Esophagus muscularis mucosa (tissue), 4 donors: ENCODE results near the gene REV1. TPM values are rescaled to one million over a fixed set of nuclear protein-coding genes. Genes with fewer than 3 reads are reported as not detected.
A peak's percentile ranks its signal among the peaks of the same experiment; 100 is the strongest.

Source experiments
- DNase-seq: peaks from one replicate; pipeline ENCODE4 v3.0.0-alpha.2; 2017; ENCODE audit errors: extremely low spot score
- H3K27ac ChIP-seq, 4 donors: fragments of 200-600 bp; sonication (generic); replicated peaks in 1 of 4; 1 replicate in 3 of 4; 2 replicates in 1 of 4; pipeline ENCODE4 v1.5.1; 2016 to 2019; ENCODE audit warnings: mild to moderate bottlenecking in 1 of 4
- H3K27me3 ChIP-seq, 4 donors: fragments of 200-600 bp; sonication (generic); one replicate each; pipeline versions ENCODE4 v1.5.1 to v1.6.0; 2016 to 2019
- H3K36me3 ChIP-seq, 4 donors: fragments of 200-600 bp; sonication (generic); one replicate each; pipeline ENCODE4 v1.5.1; 2016 to 2019
- H3K4me1 ChIP-seq, 4 donors: fragments of 200-600 bp; sonication (generic); one replicate each; pipeline ENCODE4 v1.5.1; 2016 to 2019
- H3K4me3 ChIP-seq, 4 donors: fragments of 200-600 bp; sonication (generic); 1 replicate in 2 of 4; 2 replicates in 2 of 4; pipeline ENCODE4 v1.5.1; 2016 to 2019; ENCODE audit warnings: mild to moderate bottlenecking in 4 of 4, moderate library complexity in 1 of 4
- H3K9me3 ChIP-seq, 4 donors: fragments of 200-600 bp; sonication (generic); 1 replicate in 3 of 4; 2 replicates in 1 of 4; pipeline ENCODE4 v1.5.1; 2016 to 2019
- CTCF ChIP-seq, 3 experiments: fragments of 200-600 bp in 2 of 3; fragments of 450-650 bp in 1 of 3; sonication (generic) in 2 of 3; IDR thresholded peaks; one replicate each; pipeline ENCODE4 v1.5.1; 2017 to 2019; ENCODE audit warnings: antibody characterized with exemption in 3 of 3, mild to moderate bottlenecking in 2 of 3, moderate library complexity in 1 of 3
- EP300 ChIP-seq: sonication (generic); formaldehyde crosslinking; IDR thresholded peaks from one replicate; pipeline ENCODE4 v1.6.1; 2017; ENCODE audit warnings: antibody characterized with exemption
- POLR2A ChIP-seq: fragments of 450-650 bp; IDR thresholded peaks from one replicate; pipeline ENCODE4 v1.6.1; 2017; ENCODE audit warnings: antibody characterized with exemption, moderate library complexity, mild to moderate bottlenecking, low read depth
- POLR2AphosphoS5 ChIP-seq, 2 donors: sonication (generic); formaldehyde crosslinking; IDR thresholded peaks; one replicate each; pipeline ENCODE4 v1.6.1; 2017; ENCODE audit warnings: antibody characterized with exemption in 2 of 2
- WGBS: methylation state at CpG from one replicate; pipeline ENCODE4 v1.1.5; 2018; 5-methylcytosine and 5-hydroxymethylcytosine counted together
- intact Hi-C: fragments of 100-400 bp; cut with DNase I; formaldehyde crosslinking; loops from one replicate; pipeline ENCODE4 v1.15.1; 2023
- total RNA-seq, 4 donors: library from RNA; depleted of rRNA; stranded (reverse); fragments of >200 nt; gene quantifications; one replicate each; pipeline versions ENCODE4 v1.1.0 to v1.2.1, GENCODE V29; 2016

The REV1 gene
- total RNA-seq, 4 donors from 2014 or later = 26.7 to 47.7 (median 31.4) TPM

GRCh38 chr2:99488539-99489062, 1.2 kb downstream of the REV1 start:
- no peak for TF ChIP-seq POLR2AphosphoS5 (IDR thresholded peaks at IDR 0.05)
- TF ChIP-seq EP300 = no peak
- no peak for TF ChIP-seq POLR2A
- DNase-seq = peak; percentile 80
- H3K4me3 ChIP-seq = peak overlapping the region; percentile 88 to 97 (median 94)
- peak overlapping the region; percentile 97 to 99 (median 99) for H3K27ac ChIP-seq
- no peaks in the 10 kb centered on the region for H3K27me3 ChIP-seq
- peaks cover 33 to 62% (median 46%) of the 10 kb centered on the region in 4 donors for H3K4me1 ChIP-seq
- H3K36me3 ChIP-seq = no peaks in the 10 kb centered on the region
- intact Hi-C loops = no loop called here
- 5% methylated on average over 8 of the region's 8 CpGs for WGBS
- no peaks in the 10 kb centered on the region for H3K9me3 ChIP-seq

GRCh38 chr2:99487906-99488305, 1.9 kb downstream of the REV1 start:
- H3K36me3 ChIP-seq = no peaks in the 10 kb centered on the region
- no peaks in the 10 kb centered on the region for H3K9me3 ChIP-seq
- no peak for TF ChIP-seq POLR2AphosphoS5 (IDR thresholded peaks at IDR 0.05)
- no peak for TF ChIP-seq POLR2A
- TF ChIP-seq EP300 = no peak
- no peak for TF ChIP-seq CTCF (IDR thresholded peaks at IDR 0.05)
- no peaks in the 10 kb centered on the region for H3K27me3 ChIP-seq
- peak overlapping the region in 1 of 4 donors; percentile 92 for H3K4me3 ChIP-seq
- 46% methylated on average over 4 of the region's 4 CpGs for WGBS
- intact Hi-C loops = no loop called here
- H3K27ac ChIP-seq = peak overlapping the region in 2 of 4 donors; percentile 97 to 99
- H3K4me1 ChIP-seq = peaks cover 33 to 68% (median 52%) of the 10 kb centered on the region in 4 donors
- no peak for DNase-seq

GRCh38 chr2:99485824-99486223, 4.0 kb downstream of the REV1 start:
- H3K36me3 ChIP-seq = no peaks in the 10 kb centered on the region

GRCh38 chr2:99485411-99485810, 4.4 kb downstream of the REV1 start:
- Histone ChIP-seq H3K27ac (peak overlapping the region in 1 of 4 donors; percentile 10), H3K36me3 (no peaks in the 10 kb centered on the region), H3K4me3 (no peak overlapping the region), H3K27me3 (no peaks in the 10 kb centered on the region), H3K4me1 (peaks cover 45 to 79% (median 61%) of the 10 kb centered on the region in 4 donors), H3K9me3 (no peaks in the 10 kb centered on the region)
- intact Hi-C loops = no loop called here
- DNase-seq = peak; percentile 7
- TF ChIP-seq POLR2A (no peak), CTCF (IDR thresholded peaks at IDR 0.05) (no peak), EP300 (no peak), POLR2AphosphoS5 (IDR thresholded peaks at IDR 0.05) (no peak)
- 71% methylated on average over 3 of the region's 3 CpGs for WGBS

More at GRCh38 chr2:99485824-99486223, 4.0 kb downstream of the REV1 start:
- 85% methylated on average over 4 of the region's 4 CpGs for WGBS
- intact Hi-C loops = no loop called here
- Histone ChIP-seq H3K4me1 (peaks cover 46 to 80% (median 62%) of the 10 kb centered on the region in 4 donors), H3K27me3 (no peaks in the 10 kb centered on the region), H3K9me3 (no peaks in the 10 kb centered on the region), H3K27ac (no peak overlapping the region), H3K4me3 (no peak overlapping the region)
- TF ChIP-seq CTCF (IDR thresholded peaks at IDR 0.05) (no peak), POLR2A (no peak), POLR2AphosphoS5 (IDR thresholded peaks at IDR 0.05) (no peak), EP300 (no peak)
- DNase-seq = peak; percentile 37

GRCh38 chr2:99484205-99484604, 5.6 kb downstream of the REV1 start:
- Histone ChIP-seq H3K4me3 (no peak overlapping the region), H3K27ac (no peak overlapping the region), H3K9me3 (no peaks in the 10 kb centered on the region), H3K36me3 (no peaks in the 10 kb centered on the region), H3K4me1 (peaks cover 50 to 91% (median 67%) of the 10 kb centered on the region in 4 donors), H3K27me3 (no peaks in the 10 kb centered on the region)
- DNase-seq = no peak
- intact Hi-C loops = no loop called here
- WGBS = 61% methylated on average over 2 of the region's 2 CpGs
- TF ChIP-seq EP300 = no peak
- no peak for TF ChIP-seq CTCF (IDR thresholded peaks at IDR 0.05)
- no peak for TF ChIP-seq POLR2A
- no peak for TF ChIP-seq POLR2AphosphoS5 (IDR thresholded peaks at IDR 0.05)
